Astrocyte (in vitro differentiated cells and primary cell): ENCODE measurements around the gene LRRC37B.

ENCODE experiments used
- CTCF ChIP-seq: IDR thresholded peaks from 2 replicates; pipeline ENCODE4 v1.5.1; 2011; ENCODE audit warnings: low read depth, mild to moderate bottlenecking, inconsistent platforms, low read length, moderate library complexity; ENCODE audit not compliant: insufficient read depth
- EZH2 ChIP-seq: IDR thresholded peaks from 2 replicates; pipeline ENCODE4 v1.6.1; 2012; ENCODE audit warnings: mild to moderate bottlenecking, low read length, inconsistent platforms; ENCODE audit not compliant: insufficient read depth

GRCh38 chr17:32006957-32007462 is at the start of gene LRRC37B:
- TF ChIP-seq CTCF (peak; percentile 37), EZH2 (no peak)
